Tibial nerve (tissue), 4 donors: ENCODE data around the gene CD302.

Experiments
- CTCF ChIP-seq, 5 experiments: fragments of 200-600 bp in 3 of 5; fragments of 450-650 bp in 2 of 5; sonication (generic) in 3 of 5; IDR thresholded peaks; one replicate each; pipeline ENCODE4 v1.5.1; 2016 to 2019; ENCODE audit warnings: antibody characterized with exemption in 5 of 5, mild to moderate bottlenecking in 3 of 5, moderate library complexity in 2 of 5
- EP300 ChIP-seq, 2 donors: sonication (generic); formaldehyde crosslinking; IDR thresholded peaks; one replicate each; pipeline ENCODE4 v1.6.1; 2017; ENCODE audit warnings: antibody characterized with exemption in 2 of 2, mild to moderate bottlenecking in 1 of 2
- POLR2A ChIP-seq, 2 donors: fragments of 450-650 bp; IDR thresholded peaks; one replicate each; pipeline ENCODE4 v1.6.1; 2017; ENCODE audit warnings: antibody characterized with exemption in 2 of 2, mild to moderate bottlenecking in 2 of 2, moderate library complexity in 2 of 2

DNA sequence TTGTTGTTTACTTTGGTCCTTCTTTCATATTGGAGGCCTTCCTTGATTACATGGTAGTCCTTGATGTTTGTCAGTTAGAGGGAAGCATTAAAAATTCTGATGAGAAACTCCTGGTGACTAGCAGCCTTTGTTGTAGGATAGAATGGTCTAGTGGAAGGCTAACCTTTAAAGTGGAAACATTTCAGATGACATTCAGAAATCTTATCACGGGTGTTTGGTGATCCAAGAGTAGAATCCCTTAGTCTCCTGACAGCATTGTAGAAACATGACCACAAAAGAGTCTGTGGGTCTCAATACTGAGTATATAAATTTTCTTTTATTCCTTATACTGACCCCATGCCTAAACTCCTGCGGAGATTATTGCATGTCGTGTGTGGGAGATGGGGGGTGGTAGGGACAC is 72.3 kb downstream of the CD302 start:
- TF ChIP-seq EP300 (IDR thresholded peaks at IDR 0.05) (no peak), CTCF (IDR thresholded peaks at IDR 0.05) (no peak), POLR2A (IDR thresholded peaks at IDR 0.05) (no peak)
